Posterior cingulate gyrus (tissue), 11 donors: Measurements from ENCODE around the gene KLC3.
"Not testable (repeated sequence)": the region's sequence is repeated elsewhere in the genome, so short reads cannot be mapped to it uniquely, and the experiment has no call there.

Experiments used
- DNase-seq, 10 donors: peaks; one replicate each; pipeline versions ENCODE4 v3.0.0 to v3.0.0-alpha.2; 2020 to 2021; ENCODE audit warnings: mixed read lengths in 3 of 10
- intact Hi-C: fragments of 100-400 bp; cut with DNase I; formaldehyde crosslinking; loops from one replicate; pipeline ENCODE4 v1.15.1; 2023

KLC3 gene

DNA sequence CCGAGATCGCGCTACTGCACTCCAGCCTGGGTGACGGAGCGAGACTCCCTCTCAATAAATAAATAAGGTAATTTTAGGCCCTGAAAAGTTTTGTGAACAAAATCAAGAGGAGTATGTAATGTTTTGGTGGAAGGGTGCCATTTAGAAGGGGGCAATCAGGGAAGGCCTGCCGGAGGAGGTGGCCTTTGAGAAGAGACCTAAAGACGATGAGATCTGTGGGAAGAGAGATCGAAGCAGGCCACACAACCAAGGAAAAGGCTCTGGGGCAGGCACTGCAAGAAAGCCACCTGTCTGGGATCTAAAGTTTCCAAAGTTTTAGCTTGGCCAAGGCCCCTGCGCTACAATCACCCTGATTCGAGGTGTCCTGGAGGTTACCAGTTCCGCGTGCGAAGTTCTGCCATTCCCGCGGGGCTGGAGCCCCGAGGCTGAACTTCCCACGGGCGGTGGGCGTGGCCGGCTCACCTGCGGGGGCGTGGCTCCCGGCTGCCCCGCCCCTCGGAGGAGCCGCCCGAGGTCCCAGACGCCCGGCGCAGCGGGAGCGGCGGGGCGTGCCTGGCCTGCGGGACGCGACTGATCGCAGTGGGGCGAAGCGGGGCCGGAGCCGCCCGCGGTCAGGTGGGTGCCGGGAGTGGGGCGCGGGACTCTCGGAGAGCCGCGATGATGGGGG, at the start of gene KLC3:
Gene KLC3, plus strand, starts transcription at position 519 of the 667 bp plus-strand sequence. CDS start 4,792 bp downstream, outside the sequence.
- intact Hi-C loops, result no loop called here
- no peak for DNase-seq

DNA sequence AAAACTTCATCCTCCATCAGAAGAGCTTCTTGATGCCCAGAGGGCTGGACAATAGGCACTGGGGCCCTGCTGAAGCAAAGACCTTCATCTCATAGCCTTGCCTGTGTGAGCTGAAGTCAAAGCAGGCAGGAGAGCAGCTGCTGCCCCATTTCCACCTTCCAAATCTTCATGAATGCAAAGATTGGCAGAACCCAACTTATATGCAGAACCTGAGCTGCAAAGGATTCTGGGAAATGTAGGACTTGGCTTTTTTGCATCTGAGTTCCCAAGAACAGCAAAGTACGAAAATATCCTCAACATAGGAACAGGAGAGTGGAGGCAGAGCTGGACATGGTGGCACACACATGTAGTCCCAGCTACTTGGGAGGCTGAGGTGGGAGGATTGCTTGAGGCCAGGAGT, 48.7 kb upstream of the KLC3 start:
- intact Hi-C loops, result no loop called here
- peak in 1 of 10 donors; percentile 25 for DNase-seq

DNA sequence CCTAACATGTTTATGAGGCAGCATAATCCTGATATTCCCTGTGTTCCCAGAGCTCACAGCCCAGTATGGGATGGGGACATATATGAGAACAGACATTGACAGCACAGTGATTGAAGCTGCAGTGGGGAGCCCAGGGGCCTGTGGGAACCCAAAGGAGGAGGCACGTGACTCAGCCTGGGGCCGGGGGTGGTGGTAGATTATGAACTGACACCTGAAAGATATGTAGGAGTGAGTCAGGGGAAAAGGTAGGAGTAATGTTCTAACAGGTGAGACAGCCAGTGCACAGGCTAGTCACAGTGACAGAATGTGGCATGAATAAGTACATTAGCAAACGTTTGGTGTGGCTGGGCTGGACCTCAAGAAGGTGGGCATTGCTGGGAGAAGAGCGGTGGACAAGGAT, 46.9 kb upstream of the KLC3 start:
- intact Hi-C loops, result no loop called here
- DNase-seq, result peak in 3 of 10 donors; percentile 16 to 73 (median 30)

GRCh38 chr19:45294291-45295029, 46.1 kb upstream of the KLC3 start:
- DNase-seq, result peak in 7 of 10 donors; percentile 19 to 81 (median 37)

GRCh38 chr19:45295873-45296272, 44.7 kb upstream of the KLC3 start:
- intact Hi-C loops, result no loop called here
- DNase-seq, result no peak

More at GRCh38 chr19:45294291-45295029, 46.1 kb upstream of the KLC3 start:
- intact Hi-C loops, result no loop called here

DNA sequence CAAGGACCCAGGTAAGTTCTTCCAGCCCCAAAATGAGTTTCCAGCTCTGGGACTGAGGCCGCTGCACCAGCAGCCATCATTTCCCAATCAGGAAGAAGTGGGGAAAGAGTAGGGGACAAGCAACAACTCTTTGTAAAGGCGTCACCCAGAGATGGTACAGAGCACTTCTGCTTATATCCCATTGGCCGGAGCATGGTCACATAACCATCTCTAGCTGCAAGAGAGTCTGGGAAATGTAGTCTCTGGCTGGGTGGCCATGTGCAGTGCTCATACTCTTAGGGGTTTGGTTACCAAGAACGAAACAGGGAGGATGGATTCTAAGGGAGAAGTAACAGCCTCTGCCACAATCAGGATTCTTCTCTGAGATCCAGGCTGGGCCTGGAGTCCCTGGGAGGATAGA, 44.2 kb upstream of the KLC3 start:
- intact Hi-C loops, result no loop called here

DNA sequence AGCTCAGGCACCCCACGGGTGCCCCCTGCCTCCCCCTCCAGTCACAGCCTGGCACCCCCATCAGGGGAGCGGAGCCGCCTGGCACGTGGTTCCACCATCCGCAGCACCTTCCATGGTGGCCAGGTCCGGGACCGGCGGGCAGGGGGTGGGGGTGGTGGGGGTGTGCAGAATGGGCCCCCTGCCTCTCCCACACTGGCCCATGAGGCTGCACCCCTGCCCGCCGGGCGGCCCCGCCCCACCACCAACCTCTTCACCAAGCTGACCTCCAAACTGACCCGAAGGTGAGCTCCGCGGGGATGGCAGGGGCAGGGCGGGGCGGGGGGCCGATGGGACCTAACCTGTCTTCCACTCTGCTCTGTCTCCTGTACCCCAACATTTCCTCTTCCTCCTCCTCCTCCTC, 42.9 kb upstream of the KLC3 start:
- peak in 2 of 10 donors; percentile 7 to 38 for DNase-seq
- intact Hi-C loops, result no loop called here

More for the DNA sequence above, 44.2 kb upstream of the KLC3 start:
- DNase-seq, result peak in 1 of 10 donors; percentile 42

DNA sequence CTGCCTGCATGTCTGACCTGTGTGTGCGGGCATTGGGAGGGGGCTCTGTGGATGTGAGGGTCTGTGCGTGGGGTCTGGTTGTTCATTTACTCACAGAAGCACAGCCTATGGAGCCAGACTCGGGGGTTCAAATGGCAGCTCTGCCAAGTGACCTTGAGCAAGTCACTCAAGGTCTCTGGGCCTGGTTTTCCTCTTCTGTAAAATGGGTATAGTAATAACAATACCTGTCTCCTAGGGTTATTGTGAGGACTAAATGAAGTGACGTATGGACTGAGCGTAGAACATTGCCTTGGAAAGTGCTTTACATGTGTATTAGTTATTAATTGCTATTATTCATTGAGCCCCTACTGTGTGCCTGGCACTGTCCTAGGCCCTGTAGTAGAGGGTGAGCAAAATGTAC, 42.3 kb upstream of the KLC3 start:
- intact Hi-C loops, result no loop called here
- DNase-seq, result no peak

GRCh38 chr19:45299719-45300118, 40.8 kb upstream of the KLC3 start:
- intact Hi-C loops, result no loop called here
- peak in 3 of 10 donors; percentile 22 to 49 (median 40) for DNase-seq

- DNase-seq, result peak in 2 of 10 donors; percentile 56 to 73
- intact Hi-C loops, result no loop called here
Observed at GRCh38 chr19:45302416-45302815, 38.1 kb upstream of the KLC3 start.

GRCh38 chr19:45303269-45304060, 37.1 kb upstream of the KLC3 start:
- intact Hi-C loops, result no loop called here
- DNase-seq, result peak in 2 of 10 donors; percentile 16 to 26

DNA sequence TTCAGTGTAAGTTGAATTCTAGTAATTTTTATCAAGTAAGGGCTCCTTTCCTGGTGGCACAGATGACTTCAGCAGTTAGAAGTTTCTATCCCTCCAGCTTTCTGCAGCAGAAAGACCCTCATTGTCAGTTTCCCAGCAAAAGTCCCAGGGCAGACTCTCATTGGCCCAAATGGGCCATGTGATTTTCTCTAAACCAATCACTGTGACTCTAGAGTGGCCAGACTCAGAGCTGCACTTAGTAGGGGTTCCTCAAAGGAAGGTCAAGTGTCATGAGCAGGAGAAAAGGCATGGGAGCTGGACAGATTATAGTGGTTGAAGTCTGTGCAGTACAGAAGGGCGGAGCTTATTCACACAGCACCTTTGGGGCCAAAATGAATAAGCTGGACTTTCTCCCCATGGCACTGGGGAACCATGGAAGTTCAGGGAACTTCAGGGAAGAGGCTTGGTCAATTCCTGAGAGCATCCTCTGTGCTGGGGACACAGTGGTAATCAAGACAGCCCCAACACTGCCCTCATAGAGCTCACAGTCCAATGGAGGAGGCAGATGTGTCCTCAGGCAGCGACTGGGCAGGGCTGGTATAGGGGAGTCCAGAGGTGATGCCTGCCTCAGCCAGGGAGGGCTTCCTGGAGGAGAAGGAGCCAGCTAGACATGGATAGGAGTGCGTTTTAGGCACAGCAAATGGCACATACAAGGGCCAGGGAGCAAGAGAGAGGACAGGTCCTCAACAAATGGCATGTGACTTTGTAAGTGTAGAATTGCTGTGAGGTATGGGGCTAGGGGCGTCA, 36.2 kb upstream of the KLC3 start:
- intact Hi-C loops, result no loop called here
- peak in 3 of 10 donors; percentile 20 to 49 (median 23) for DNase-seq

- DNase-seq, result peak in 2 of 10 donors; percentile 12 to 16
- intact Hi-C loops, result no loop called here
Observed at GRCh38 chr19:45305007-45305406, 35.5 kb upstream of the KLC3 start.

DNA sequence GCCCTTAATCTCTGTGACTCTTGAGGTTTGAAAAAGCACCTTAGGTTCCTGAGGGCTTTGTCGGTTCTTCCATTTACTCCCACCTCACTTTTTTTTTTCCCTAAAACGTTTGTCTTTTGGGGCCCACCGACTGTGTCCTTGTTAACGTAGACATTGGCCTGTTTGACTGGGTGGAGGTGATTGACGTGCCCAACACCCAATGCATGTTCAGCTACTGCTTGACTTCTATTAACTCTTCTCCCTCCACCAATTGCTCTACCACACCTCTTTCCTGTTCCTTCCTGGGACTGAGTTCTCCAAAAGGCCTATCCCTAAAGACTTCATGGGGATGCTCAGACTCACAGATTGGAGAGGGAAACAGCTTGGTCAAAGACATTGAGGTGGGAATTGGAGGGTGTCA, 35.1 kb upstream of the KLC3 start:
- intact Hi-C loops, result no loop called here
- peak in 1 of 10 donors; percentile 14 for DNase-seq

- DNase-seq, result peak in 2 of 10 donors; percentile 0 to 25
- intact Hi-C loops, result no loop called here
Observed at GRCh38 chr19:45306040-45306439, 34.5 kb upstream of the KLC3 start.

- DNase-seq, result peak in 3 of 10 donors; percentile 57 to 70 (median 65)
- intact Hi-C loops, result no loop called here
Observed at GRCh38 chr19:45306518-45307027, 34.0 kb upstream of the KLC3 start.

DNA sequence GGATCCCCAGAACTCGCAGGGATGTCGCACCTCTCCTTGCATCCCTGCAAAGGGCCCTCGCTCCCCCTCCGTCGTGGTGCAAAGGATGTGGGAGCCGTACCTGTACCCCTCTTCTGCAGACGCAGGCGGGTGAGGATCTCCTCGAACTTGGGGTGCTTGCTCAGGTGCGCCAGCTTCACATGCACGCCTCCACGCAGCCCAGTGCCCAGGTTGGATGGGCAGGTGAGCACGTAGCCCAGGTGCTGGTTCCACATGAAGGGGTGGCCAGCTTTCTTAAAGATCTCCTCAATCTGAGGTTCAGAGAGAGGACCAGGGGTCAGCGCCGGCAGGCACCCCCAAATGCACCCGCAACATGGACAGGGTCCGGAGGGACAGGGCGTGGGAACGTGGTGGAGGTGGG, 33.2 kb upstream of the KLC3 start:
- intact Hi-C loops, result no loop called here
- peak in 2 of 10 donors; percentile 55 to 63 for DNase-seq

GRCh38 chr19:45309322-45309721, 31.2 kb upstream of the KLC3 start:
- DNase-seq, intact Hi-C loops: not testable (repeated sequence)

DNA sequence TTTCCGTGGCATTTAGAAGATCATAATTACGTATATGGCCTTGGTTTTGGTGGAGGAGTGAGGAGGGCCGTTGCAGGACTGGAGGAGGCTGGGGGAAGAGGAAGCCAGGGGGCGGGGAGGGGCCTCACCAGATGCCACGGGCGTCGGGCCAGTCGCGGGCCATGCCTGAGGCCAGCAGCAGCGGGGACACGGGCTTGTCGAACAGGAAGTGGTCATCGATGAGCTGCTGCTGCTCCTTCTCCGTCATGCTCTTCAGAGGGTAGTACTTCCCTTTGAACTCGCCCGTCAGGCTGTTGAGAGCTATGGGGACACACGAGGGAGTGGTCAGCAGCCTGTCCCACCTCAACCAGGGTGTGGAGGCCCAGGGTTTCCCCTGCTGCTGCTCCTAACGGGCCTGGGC, 28.9 kb upstream of the KLC3 start:
- no peak for DNase-seq
- intact Hi-C loops, result no loop called here

DNA sequence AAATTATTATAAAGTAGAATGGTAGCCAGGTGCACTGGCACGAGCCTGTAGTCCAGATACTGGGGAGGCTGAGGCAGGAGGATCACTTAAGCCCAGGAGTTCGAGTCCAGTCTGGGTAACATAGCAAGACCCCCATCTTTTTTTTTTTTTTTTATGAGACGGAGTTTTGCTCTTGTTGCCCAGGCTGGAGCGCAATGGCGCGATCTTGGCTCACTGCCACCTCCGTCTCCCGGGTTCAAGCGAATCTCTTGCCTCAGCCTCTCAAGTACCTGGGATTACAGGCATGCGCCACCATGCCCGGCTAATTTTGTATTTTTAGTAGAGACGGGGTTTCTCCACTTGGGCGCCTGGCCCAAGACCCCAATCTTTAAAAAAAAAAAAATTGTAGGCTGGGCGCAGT, 28.3 kb upstream of the KLC3 start:
- intact Hi-C loops, DNase-seq: not testable (repeated sequence)
